Measurements from ENCODE around the gene SLC25A6.
"Not testable (repeated sequence)": the region's sequence is repeated elsewhere in the genome, so short reads cannot be mapped to it uniquely, and the experiment has no call there.

Gene SLC25A6

DNA sequence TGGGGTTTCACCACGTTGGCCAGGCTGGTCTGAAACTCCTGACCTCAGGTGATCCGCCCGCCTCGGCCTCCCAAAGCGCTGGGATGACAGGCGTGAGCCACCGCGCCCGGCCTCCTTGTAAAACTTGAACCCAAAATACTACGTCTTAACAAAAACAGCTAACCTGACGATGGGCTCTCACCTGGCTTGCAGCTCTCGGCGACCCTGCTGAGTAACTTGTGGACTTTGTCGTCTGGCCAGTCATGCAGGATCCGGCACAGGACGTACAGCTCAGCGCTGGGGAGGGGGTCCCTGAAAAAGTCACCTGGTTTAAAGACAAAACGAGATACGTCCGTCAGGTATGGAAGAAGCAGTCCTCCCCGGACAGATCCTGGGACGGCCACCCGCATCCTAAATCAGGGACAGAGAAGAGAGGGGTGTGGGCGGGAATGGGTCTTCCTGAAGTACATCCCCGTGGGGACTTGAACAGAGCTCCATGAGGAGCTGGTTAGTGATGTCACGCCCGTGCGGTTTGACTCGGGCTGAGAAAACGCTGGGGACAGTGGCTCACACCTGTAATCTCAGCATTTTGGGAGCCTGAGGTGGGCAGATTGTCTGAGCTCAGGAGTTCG is 20.7 kb upstream of the SLC25A6 start:
- DNase-seq: no peak

- no peak for DNase-seq
These were observed 19.4 kb upstream of the SLC25A6 start for GRCh38 chrX:1411326-1411725.

- no peak for DNase-seq
These were observed 15.1 kb upstream of the SLC25A6 start for GRCh38 chrX:1407035-1407434.

- not testable (repeated sequence) for DNase-seq
These were observed 13.9 kb upstream of the SLC25A6 start for GRCh38 chrX:1405769-1406168.

GRCh38 chrX:1403867-1404266 is 12.0 kb upstream of the SLC25A6 start:
- DNase-seq: not testable (repeated sequence)

DNA sequence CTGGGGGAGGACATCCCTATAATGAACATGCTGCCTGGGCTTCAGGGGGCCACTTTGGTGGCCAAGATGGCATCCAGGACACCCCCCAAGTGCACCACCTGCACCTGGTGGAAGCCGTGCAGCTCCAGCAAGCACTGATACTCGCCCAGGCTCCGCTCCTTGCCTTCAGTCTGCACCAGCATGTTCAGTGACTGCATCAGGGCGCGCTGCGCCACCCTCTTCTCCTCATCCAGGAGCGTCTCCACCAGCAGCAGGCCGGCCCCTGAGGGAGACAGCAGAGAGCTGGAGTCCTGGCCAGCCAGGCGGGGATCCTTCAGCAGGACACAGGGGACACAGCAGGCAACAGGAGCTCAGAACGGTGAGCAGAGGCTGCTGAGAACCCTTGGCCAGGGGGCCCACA is 11.3 kb upstream of the SLC25A6 start:
- DNase-seq: no peak

- DNase-seq: no peak
These were observed 9.9 kb upstream of the SLC25A6 start for GRCh38 chrX:1401611-1402430.

- DNase-seq: no peak
These were observed 9.0 kb upstream of the SLC25A6 start for GRCh38 chrX:1400742-1401471.

GRCh38 chrX:1400049-1400448 is 8.1 kb upstream of the SLC25A6 start:
- no peak for DNase-seq

DNA sequence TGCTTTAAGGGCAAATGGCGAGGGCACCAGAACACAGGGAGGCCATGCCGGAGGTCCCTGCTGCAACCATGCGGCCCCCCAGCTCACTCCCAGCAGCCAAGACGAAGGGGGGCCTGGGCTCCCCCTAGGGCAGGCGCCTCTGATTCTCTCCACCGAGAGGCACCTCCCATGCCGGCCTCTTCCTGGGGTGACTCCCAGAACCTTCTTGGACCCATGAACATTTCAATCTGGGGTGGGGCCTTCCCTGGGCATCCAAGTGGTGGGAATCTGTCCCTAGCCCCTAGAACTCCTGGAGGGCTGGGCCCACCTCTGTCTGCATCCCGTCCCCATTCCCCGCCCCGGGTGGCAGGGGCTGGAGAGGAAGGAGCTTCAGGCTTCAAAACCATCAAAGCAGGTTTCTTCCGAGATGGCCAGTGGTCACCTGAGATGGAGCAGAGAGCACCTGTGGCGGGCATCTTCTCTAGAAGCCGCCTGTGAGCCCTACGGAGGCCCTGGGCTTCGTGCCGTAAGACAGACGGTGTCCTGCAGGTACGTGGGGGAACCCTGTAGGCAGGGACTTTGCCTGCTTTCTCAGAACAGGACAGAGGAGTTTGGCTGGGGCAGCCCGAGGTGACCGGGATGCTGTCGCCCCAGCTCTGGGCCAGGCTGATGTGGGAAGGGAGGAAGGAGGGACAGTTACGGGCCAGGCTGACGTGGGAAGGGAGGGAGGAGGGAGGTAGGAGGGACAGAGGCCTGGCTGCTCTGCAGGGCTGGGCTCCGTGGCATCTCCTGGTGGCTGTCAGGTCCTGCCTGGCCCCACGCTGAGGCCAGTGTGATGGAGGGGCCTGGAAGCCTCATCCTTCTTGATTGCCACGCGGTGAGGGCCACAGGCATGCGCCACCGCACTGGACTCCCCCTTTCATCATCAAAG is 6.8 kb upstream of the SLC25A6 start:
- DNase-seq: no peak

DNA sequence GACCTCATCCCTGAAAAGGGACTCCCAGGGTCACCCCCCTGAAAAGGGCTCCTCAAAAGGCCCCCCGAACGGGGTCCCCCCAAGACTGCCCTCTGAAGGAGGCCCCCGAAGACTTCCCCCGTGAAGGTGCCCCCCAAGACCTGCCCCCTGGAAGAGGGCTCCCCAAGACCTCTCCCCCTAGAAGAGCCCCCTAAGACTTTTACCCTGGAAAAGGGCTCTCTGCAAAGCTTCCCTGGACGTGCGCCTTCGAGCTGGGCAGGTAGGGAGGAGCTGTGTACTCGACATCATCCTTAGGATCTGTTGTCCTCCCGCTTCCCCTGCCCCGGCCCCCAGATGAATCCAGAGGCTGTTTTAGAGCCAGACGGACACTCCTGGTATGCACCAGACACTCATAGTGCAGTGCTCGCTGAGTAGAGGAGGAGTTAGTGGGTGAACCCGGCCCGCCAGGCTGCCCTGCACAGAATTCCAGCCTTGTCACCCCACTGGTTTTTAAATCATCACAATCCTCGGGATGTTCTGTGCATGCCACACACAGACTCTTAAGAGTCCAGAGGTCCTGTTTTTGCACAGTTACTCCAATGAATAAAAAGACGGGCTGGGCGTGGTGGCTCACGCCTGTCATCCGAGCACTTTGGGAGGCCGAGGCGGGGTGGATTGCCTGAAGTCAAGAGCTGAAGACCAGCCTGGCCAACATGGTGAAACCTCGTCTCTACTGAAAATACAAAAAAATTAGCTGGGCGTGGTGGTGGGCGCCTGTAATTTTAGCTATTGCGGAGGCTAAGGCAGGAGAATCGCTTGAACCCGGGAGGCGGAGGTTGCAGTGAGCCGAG is 5.7 kb upstream of the SLC25A6 start:
- no peak for DNase-seq

GRCh38 chrX:1397001-1397400 is 5.1 kb upstream of the SLC25A6 start:
- DNase-seq: no peak

GRCh38 chrX:1395646-1396216 is 3.8 kb upstream of the SLC25A6 start:
- DNase-seq: no peak

DNA sequence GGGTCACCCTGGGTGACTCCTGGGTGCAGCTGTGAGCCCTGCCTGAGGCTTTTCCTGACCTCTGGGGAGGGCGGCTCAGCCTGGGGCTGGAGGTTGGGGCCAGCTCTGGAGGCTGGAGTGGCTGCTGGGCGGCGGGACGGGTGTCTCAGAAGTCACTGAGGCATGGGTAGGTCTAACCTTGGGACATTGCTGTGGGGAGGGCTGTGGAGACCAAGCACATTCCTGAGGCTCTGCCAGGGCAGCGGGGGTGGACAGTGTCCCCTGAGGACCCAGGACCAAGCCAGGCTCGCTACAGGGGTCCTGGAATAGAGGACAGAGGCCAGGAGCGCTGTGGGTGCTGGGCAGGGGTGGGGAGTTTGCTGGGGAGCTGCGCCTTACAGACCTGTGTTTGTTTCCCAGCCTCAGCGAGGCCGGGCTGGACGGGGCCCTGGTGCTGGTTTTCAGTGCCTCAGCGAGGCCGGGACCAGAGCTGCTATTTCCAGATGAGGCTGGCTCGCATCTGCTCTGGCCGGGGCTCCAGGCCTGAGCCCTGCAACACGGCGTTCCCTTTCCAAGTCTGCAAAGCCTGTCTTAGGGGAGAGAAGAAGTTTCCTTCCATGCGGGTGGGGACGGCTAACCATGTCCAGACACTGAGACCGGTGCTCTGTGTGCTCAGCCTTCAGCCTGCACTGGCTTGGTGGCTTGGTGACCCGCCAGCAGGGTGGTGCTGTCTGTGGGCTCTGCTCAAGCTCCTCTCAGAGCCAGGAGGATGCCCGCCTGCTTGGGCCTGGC is 3.0 kb upstream of the SLC25A6 start:
- DNase-seq: peak in 1 of 2 experiments; percentile 5

GRCh38 chrX:1393871-1394615 is 2.1 kb upstream of the SLC25A6 start:
- no peak for DNase-seq

- peak; percentile 60 to 66 for DNase-seq
These were observed 609 bp upstream of the SLC25A6 start for GRCh38 chrX:1392376-1393068.

DNA sequence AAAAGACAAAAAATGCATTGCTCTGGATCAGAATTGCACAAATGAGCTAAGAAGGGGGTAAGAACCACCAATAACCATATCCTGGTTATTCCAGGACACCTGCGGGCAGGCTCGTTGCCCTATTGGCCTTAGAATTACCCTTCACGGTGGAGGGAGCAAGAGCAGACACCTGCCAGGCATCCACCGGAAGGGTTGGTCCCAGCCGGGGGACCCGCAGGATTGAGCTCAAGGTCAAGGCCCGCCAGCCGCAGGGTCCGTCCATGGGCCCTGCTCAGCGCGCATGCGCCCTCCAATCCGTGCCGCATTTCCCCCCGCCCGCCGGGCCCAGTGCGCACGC is 575 bp downstream of the SLC25A6 start:
- no peak for DNase-seq

GRCh38 chrX:1390621-1391369 is 1.1 kb downstream of the SLC25A6 start:
- no peak for DNase-seq

DNA sequence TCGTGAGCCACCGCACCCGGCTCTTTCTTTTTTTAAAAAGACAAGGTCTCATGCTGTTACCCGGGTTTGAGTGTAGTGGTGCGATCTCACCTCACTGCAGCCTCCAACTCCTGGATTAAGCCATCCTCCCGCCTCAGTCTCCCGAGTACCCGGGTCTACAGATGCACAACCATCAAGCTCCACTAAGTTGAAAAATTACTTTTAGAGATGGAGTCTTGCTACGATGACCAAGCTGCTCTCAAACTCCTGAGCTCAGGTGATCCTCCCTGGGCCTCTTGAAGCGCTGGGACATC is 2.0 kb downstream of the SLC25A6 start:
- DNase-seq: no peak
